ENCODE results near the gene MAD1L1. TPM values are rescaled to one million over a fixed set of nuclear protein-coding genes. Genes with fewer than 3 reads are reported as not detected.

The MAD1L1 gene
- total RNA-seq, 1 experiment from 2014 or later: 38.5 TPM

DNA sequence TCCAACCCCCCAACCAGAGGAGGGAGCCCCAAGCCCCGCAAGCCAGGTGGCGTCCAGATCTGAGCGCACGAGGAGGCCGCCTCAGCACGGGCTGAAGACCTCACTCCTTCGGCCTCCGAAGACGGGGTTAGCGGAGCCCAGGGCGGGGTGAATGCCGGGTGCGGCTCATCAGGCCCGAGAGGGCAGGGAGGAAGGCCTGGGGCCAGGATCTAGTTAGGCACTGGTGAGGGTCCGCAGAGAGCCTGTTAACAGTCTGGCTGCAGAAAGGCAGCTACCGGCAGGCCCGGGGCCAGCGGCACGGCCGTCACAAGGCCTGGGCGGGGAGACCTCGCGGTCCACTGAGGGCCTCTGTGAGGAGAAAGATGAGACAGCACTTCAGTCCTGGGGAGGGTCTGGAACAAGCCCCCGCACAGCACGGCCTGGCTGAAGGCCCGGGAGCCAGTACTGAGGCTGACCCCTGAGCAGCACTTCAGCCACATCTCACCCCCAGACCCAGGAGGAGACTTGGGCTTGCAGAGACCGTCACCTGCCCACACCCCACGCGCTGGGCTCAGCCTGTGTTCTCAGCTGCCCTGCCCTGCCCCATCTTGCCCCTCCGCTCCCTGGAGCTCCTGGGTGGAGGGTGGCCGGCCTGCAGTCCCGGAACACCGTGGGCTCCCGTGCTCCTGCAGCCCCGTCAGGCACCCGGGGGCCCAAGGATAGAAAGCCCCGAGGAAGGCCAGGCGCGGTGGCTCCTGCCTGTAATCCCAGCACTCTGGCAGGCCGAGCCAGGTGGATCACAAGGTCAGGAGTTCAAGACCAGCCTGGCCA, 369.4 kb downstream of the MAD1L1 start:
- Histone ChIP-seq H3K4me1 (ENCODE audit: control insufficient read depth in 1 of 2, insufficient read depth in 2 of 2, low read length in 2 of 2) (no peaks in the 10 kb centered on the region), H2AFZ (ENCODE audit: low read depth, low read length, poor library complexity, severe bottlenecking) (no peak overlapping the region), H3K27ac (ENCODE audit: low read depth, low read length) (no peak overlapping the region), H3K4me3 (replicated peaks in 1 of 2; ENCODE audit: low read depth in 1 of 2, low read length in 2 of 2) (no peak overlapping the region), H3K9me2 (ENCODE audit: insufficient read depth) (no peaks in the 10 kb centered on the region), H3K9ac (ENCODE audit: low read length) (no peak overlapping the region), H3K9me3 (ENCODE audit: control insufficient read depth in 1 of 2, insufficient read depth in 1 of 2, low read depth in 1 of 2, low read length in 2 of 2) (no peaks in the 10 kb centered on the region), H3K4me2 (ENCODE audit: low read length) (no peak overlapping the region), H3K79me2 (ENCODE audit: insufficient read depth, low read length) (no peaks in the 10 kb centered on the region), H3K27me3 (ENCODE audit: insufficient read depth, low read length) (no peaks in the 10 kb centered on the region), H3K36me3 (ENCODE audit: control insufficient read depth in 1 of 2, insufficient read depth in 2 of 2, low read length in 2 of 2) (no peaks in the 10 kb centered on the region), H4K20me1 (ENCODE audit: insufficient read depth) (no peaks in the 10 kb centered on the region)
- TF ChIP-seq JUND (IDR thresholded peaks at IDR 0.05): no peak
- TF ChIP-seq CBX3 (IDR thresholded peaks at IDR 0.05; ENCODE audit: low read depth): no peak
- TF ChIP-seq, protein P1, sequence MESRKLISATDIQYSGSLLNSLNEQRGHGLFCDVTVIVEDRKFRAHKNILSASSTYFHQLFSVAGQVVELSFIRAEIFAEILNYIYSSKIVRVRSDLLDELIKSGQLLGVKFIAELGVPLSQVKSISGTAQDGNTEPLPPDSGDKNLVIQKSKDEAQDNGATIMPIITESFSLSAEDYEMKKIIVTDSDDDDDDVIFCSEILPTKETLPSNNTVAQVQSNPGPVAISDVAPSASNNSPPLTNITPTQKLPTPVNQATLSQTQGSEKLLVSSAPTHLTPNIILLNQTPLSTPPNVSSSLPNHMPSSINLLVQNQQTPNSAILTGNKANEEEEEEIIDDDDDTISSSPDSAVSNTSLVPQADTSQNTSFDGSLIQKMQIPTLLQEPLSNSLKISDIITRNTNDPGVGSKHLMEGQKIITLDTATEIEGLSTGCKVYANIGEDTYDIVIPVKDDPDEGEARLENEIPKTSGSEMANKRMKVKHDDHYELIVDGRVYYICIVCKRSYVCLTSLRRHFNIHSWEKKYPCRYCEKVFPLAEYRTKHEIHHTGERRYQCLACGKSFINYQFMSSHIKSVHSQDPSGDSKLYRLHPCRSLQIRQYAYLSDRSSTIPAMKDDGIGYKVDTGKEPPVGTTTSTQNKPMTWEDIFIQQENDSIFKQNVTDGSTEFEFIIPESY (IDR thresholded peaks at IDR 0.05; ENCODE audit: extremely low read depth, insufficient replicate concordance, low read length): no peak
- TF ChIP-seq EZH2phosphoT487 (IDR thresholded peaks at IDR 0.05; ENCODE audit: borderline replicate concordance): no peak
- TF ChIP-seq, protein P2, sequence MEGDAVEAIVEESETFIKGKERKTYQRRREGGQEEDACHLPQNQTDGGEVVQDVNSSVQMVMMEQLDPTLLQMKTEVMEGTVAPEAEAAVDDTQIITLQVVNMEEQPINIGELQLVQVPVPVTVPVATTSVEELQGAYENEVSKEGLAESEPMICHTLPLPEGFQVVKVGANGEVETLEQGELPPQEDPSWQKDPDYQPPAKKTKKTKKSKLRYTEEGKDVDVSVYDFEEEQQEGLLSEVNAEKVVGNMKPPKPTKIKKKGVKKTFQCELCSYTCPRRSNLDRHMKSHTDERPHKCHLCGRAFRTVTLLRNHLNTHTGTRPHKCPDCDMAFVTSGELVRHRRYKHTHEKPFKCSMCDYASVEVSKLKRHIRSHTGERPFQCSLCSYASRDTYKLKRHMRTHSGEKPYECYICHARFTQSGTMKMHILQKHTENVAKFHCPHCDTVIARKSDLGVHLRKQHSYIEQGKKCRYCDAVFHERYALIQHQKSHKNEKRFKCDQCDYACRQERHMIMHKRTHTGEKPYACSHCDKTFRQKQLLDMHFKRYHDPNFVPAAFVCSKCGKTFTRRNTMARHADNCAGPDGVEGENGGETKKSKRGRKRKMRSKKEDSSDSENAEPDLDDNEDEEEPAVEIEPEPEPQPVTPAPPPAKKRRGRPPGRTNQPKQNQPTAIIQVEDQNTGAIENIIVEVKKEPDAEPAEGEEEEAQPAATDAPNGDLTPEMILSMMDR (IDR thresholded peaks at IDR 0.05 in 2 of 3, conservative IDR thresholded peaks at IDR 0.05 in 1 of 3; ENCODE audit: borderline replicate concordance in 1 of 3, insufficient read depth in 1 of 3, low read depth in 2 of 3, low read length in 2 of 3): no peak
- intact Hi-C loops (cut with micrococcal nuclease): no loop called here
- BruUV-seq (replicated peaks): no TSS peak
- DNase-seq (ENCODE audit: low read depth, low spot score) (no peak), ATAC-seq (no peak)
- POLR2A ChIA-PET: no interaction called here
- CTCF ChIA-PET: no interaction called here
- RAD21 ChIA-PET (ENCODE audit: low non-redundant PET in 1 of 2, low total read pairs in 2 of 2, uncharacterized antibody in 2 of 2, unreplicated experiment in 2 of 2): no interaction called here
